ENCODE data around the gene CCDC92.

The CCDC92 gene

DNA sequence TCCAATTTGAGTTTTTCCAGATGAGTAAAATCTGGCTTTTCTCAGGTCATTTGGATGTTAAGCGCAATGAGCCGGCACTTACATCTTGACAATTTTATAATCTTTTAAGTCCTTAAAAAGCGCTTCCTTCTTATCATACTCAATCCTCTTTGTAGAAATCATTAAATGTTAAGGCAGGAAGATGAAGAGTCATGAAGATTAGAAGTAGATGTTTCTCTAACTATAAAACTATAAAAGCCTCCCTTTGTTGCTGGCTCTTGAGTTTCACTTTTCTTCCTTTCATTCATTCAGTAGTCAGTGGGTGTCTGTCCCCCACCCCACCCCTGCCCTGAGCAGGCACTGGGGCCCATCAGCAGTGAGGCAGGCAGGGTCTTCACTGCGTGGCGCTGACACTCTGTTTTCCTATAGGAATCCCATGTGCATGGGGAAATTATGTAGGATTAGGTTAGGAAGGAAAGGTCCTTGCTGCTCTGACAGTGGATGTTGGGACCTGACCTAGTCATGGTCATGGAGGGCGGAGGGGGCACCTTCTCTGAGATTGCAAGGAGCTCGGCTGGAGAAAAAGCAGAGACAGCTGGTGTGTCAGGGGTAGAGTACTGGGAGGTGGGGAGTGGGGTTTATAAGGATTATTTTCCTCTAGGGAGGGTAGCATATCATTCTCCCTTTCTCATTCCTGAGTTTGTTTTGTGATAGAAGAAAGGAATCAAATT, 65.8 kb downstream of the CCDC92 start:
- no peak for TF ChIP-seq EP300 (IDR thresholded peaks at IDR 0.05; ENCODE audit: borderline replicate concordance)

- TF ChIP-seq TEAD4 (IDR thresholded peaks at IDR 0.05), result peak; percentile 55; the same call in 1 of the 2 replicates
- no peak for TF ChIP-seq NFIC (IDR thresholded peaks at IDR 0.05)
- no peak for TF ChIP-seq TAF1 (IDR thresholded peaks at IDR 0.05; ENCODE audit: low read depth)
- TF ChIP-seq CEBPB (IDR thresholded peaks at IDR 0.05), result no peak; the same call in 1 of the 2 replicates
- TF ChIP-seq RAD21 (IDR thresholded peaks at IDR 0.05; ENCODE audit: low read depth), result peak; percentile 54
Measured at GRCh38 chr12:123905319-123905925, 67.2 kb downstream of the CCDC92 start.

- no peak for TF ChIP-seq EGR1 (IDR thresholded peaks at IDR 0.05)
- TF ChIP-seq YY1 (IDR thresholded peaks at IDR 0.05; ENCODE audit: low read depth), result no peak
- TF ChIP-seq REST (IDR thresholded peaks at IDR 0.05; ENCODE audit: low read depth), result no peak
- no peak for TF ChIP-seq TEAD4 (IDR thresholded peaks at IDR 0.05)
- no peak for TF ChIP-seq NFIC (IDR thresholded peaks at IDR 0.05)
- no peak for TF ChIP-seq TCF12 (IDR thresholded peaks at IDR 0.05; ENCODE audit: low read depth)
- TF ChIP-seq TAF1 (IDR thresholded peaks at IDR 0.05; ENCODE audit: low read depth), result no peak
- no peak for TF ChIP-seq MAX (IDR thresholded peaks at IDR 0.05)
- no peak for TF ChIP-seq ZBTB7A (IDR thresholded peaks at IDR 0.05; ENCODE audit: low read depth)
- TF ChIP-seq RAD21 (IDR thresholded peaks at IDR 0.05; ENCODE audit: low read depth), result no peak
- TF ChIP-seq USF1 (IDR thresholded peaks at IDR 0.05), result no peak
- no peak for TF ChIP-seq EP300 (IDR thresholded peaks at IDR 0.05; ENCODE audit: borderline replicate concordance)
- no peak for TF ChIP-seq CREB1 (IDR thresholded peaks at IDR 0.05; ENCODE audit: low read depth)
- TF ChIP-seq FOXM1 (IDR thresholded peaks at IDR 0.05; ENCODE audit: borderline replicate concordance, low read depth), result no peak
- TF ChIP-seq CEBPB (IDR thresholded peaks at IDR 0.05), result no peak
Measured at GRCh38 chr12:123903301-123904065, 69.1 kb downstream of the CCDC92 start.

DNA sequence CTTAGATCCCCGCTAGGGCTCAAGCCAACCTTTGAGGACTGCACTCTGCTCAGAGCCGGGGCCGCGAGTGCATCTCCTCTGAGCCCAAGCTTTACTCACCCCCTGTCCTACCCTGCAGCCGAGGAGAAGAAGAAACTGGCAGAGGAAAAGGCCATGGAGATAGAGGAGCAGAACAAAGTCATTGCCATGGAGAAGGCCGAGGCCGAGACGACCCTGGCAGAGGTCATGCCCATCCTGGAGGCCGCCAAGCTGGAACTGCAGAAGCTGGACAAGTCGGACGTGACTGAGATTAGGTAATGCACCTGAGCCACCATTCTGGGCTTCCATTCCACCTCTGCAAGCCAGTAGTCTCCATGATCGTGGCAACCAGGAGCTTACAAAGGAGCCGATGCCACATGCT, 69.8 kb downstream of the CCDC92 start:
- TF ChIP-seq TAF1 (IDR thresholded peaks at IDR 0.05; ENCODE audit: low read depth) (no peak), YY1 (IDR thresholded peaks at IDR 0.05; ENCODE audit: low read depth) (no peak), MAX (IDR thresholded peaks at IDR 0.05) (no peak), NFIC (IDR thresholded peaks at IDR 0.05) (no peak), EGR1 (IDR thresholded peaks at IDR 0.05) (no peak), FOXM1 (IDR thresholded peaks at IDR 0.05; ENCODE audit: borderline replicate concordance, low read depth) (no peak), EP300 (IDR thresholded peaks at IDR 0.05; ENCODE audit: borderline replicate concordance) (no peak), REST (IDR thresholded peaks at IDR 0.05; ENCODE audit: low read depth) (no peak), RAD21 (IDR thresholded peaks at IDR 0.05; ENCODE audit: low read depth) (no peak), CEBPB (IDR thresholded peaks at IDR 0.05) (no peak), TEAD4 (IDR thresholded peaks at IDR 0.05) (no peak), CREB1 (IDR thresholded peaks at IDR 0.05; ENCODE audit: low read depth) (no peak)

GRCh38 chr12:123900871-123901376, 71.7 kb downstream of the CCDC92 start:
- no peak for TF ChIP-seq ZBTB7A (IDR thresholded peaks at IDR 0.05; ENCODE audit: low read depth)
- TF ChIP-seq EGR1 (IDR thresholded peaks at IDR 0.05), result peak; percentile 79
- no peak for TF ChIP-seq RAD21 (IDR thresholded peaks at IDR 0.05; ENCODE audit: low read depth)
- no peak for TF ChIP-seq YY1 (IDR thresholded peaks at IDR 0.05; ENCODE audit: low read depth)
- peak; percentile 50 for TF ChIP-seq MAX (IDR thresholded peaks at IDR 0.05)
- no peak for TF ChIP-seq TEAD4 (IDR thresholded peaks at IDR 0.05)
- no peak for TF ChIP-seq TCF12 (IDR thresholded peaks at IDR 0.05; ENCODE audit: low read depth)
- peak; percentile 91 for TF ChIP-seq USF1 (IDR thresholded peaks at IDR 0.05)
- no peak for TF ChIP-seq NFIC (IDR thresholded peaks at IDR 0.05)
- TF ChIP-seq CREB1 (IDR thresholded peaks at IDR 0.05; ENCODE audit: low read depth), result no peak
